ENCODE measurements around the gene AKAP1.

The AKAP1 gene

GRCh38 chr17:57124053-57124452 lies 39.0 kb downstream of the AKAP1 start:
- no peak for TF ChIP-seq CTCF (IDR thresholded peaks at IDR 0.05; ENCODE audit: low read length, missing control alignments)
- no peak for DNase-seq (ENCODE audit: low read depth)
- H3K4me3 ChIP-seq (replicated peaks; ENCODE audit: low read depth, low read length) = no peak overlapping the region

GRCh38 chr17:57125406-57125805 lies 40.4 kb downstream of the AKAP1 start:
- DNase-seq (ENCODE audit: low read depth) = no peak
- no peak for TF ChIP-seq CTCF (IDR thresholded peaks at IDR 0.05; ENCODE audit: low read length, missing control alignments)
- H3K4me3 ChIP-seq (replicated peaks; ENCODE audit: low read depth, low read length) = no peak overlapping the region

- DNase-seq (ENCODE audit: low read depth) = no peak
- TF ChIP-seq CTCF (IDR thresholded peaks at IDR 0.05; ENCODE audit: low read length, missing control alignments) = no peak
- H3K4me3 ChIP-seq (replicated peaks; ENCODE audit: low read depth, low read length) = no peak overlapping the region
Measured at GRCh38 chr17:57125866-57126265, 40.8 kb downstream of the AKAP1 start.

GRCh38 chr17:57130708-57131461 lies 45.8 kb downstream of the AKAP1 start:
- H3K4me3 ChIP-seq (replicated peaks; ENCODE audit: low read depth, low read length) = peak overlapping the region; percentile 28
- peak; percentile 69 for TF ChIP-seq CTCF (IDR thresholded peaks at IDR 0.05; ENCODE audit: low read length, missing control alignments)
- peak; percentile 84 for DNase-seq (ENCODE audit: low read depth)

GRCh38 chr17:57132663-57133062 lies 47.6 kb downstream of the AKAP1 start:
- no peak for DNase-seq (ENCODE audit: low read depth)
- TF ChIP-seq CTCF (IDR thresholded peaks at IDR 0.05; ENCODE audit: low read length, missing control alignments) = no peak
- H3K4me3 ChIP-seq (replicated peaks; ENCODE audit: low read depth, low read length) = no peak overlapping the region

- DNase-seq (ENCODE audit: low read depth) = no peak
- TF ChIP-seq CTCF (IDR thresholded peaks at IDR 0.05; ENCODE audit: low read length, missing control alignments) = no peak
- H3K4me3 ChIP-seq (replicated peaks; ENCODE audit: low read depth, low read length) = no peak overlapping the region
Measured at GRCh38 chr17:57133486-57133885, 48.4 kb downstream of the AKAP1 start.

Data from fibroblast of pulmonary artery (primary cell).